BLaER1 treated with 17β-estradiol and CSF1 and Interleukin-3, amounts not matched to agents 10 nM and 100 nM (cell line): ENCODE data around the gene APPBP2.
A peak's percentile ranks its signal among the peaks of the same experiment; 100 is the strongest.

Experiments
- H3K27ac ChIP-seq, 11 experiments: shearing (Covaris generic); formaldehyde crosslinking; 2 replicates each; pipeline ENCODE4 v1.8.1; 2022
- H3K27me3 ChIP-seq, 11 experiments: shearing (Covaris generic); formaldehyde crosslinking; 2 replicates each; pipeline ENCODE4 v1.8.1; 2022
- H3K36me3 ChIP-seq, 11 experiments: shearing (Covaris generic); formaldehyde crosslinking; 2 replicates each; pipeline ENCODE4 v1.8.1; 2022
- H3K4me1 ChIP-seq, 10 experiments: shearing (Covaris generic); formaldehyde crosslinking; 2 replicates each; pipeline ENCODE4 v1.8.1; 2022
- H3K4me2 ChIP-seq, 11 experiments: shearing (Covaris generic); formaldehyde crosslinking; 2 replicates each; pipeline ENCODE4 v1.8.1; 2022
- H3K4me3 ChIP-seq, 10 experiments: shearing (Covaris generic); formaldehyde crosslinking; 2 replicates each; pipeline ENCODE4 v1.8.1; 2022
- H3K9ac ChIP-seq, 11 experiments: shearing (Covaris generic); formaldehyde crosslinking; 2 replicates each; pipeline ENCODE4 v1.8.1; 2022
- H3K9me3 ChIP-seq, 11 experiments: shearing (Covaris generic); formaldehyde crosslinking; replicated peaks in 1 of 11; 2 replicates each; pipeline ENCODE4 v1.8.1; 2022
- H4K20me1 ChIP-seq, 11 experiments: shearing (Covaris generic); formaldehyde crosslinking; 2 replicates each; pipeline ENCODE4 v1.8.1; 2022
- Cebpa-rat ChIP-seq, 11 experiments: shearing (Covaris generic); IDR thresholded peaks; 2 replicates each; pipeline ENCODE4 v1.8.1; 2022

Gene APPBP2

GRCh38 chr17:60514053-60514452, 12.0 kb downstream of the APPBP2 start:
- no peak for TF ChIP-seq Cebpa-rat (IDR thresholded peaks at IDR 0.05)
- no peaks in the 10 kb centered on the region for H3K9me3 ChIP-seq
- H3K4me2 ChIP-seq = no peak overlapping the region
- H3K9ac ChIP-seq = no peak overlapping the region
- no peaks in the 10 kb centered on the region; a peak in 1 of 20 replicates for H3K4me1 ChIP-seq
- H3K4me3 ChIP-seq = no peak overlapping the region
- peaks cover 34 to 99% (median 79%) of the 10 kb centered on the region in 11 experiments; a peak in 21 of 22 replicates for H4K20me1 ChIP-seq
- H3K27me3 ChIP-seq = no peaks in the 10 kb centered on the region
- peaks cover 52 to 98% (median 67%) of the 10 kb centered on the region in 11 experiments for H3K36me3 ChIP-seq
- no peak overlapping the region for H3K27ac ChIP-seq

DNA sequence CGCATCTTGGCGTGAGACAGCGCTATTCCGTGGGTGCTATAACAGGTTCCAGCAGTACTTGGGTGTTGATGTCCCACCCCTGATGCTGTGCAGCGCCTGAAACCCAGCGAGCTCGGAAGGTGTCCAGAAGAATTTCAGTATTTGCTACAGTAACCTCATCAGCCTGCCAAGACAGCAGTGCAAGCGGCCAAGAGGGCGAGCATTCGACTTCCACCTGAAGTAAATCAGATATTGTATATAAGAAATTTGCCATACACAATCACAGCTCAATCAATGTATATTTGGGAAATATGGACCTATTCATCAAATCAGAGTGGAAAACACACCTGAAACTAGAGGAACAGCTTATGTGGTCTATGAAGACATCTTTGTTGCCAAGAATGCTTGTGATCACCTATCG, 13.0 kb downstream of the APPBP2 start:
- no peaks in the 10 kb centered on the region for H3K27me3 ChIP-seq
- no peaks in the 10 kb centered on the region for H3K9me3 ChIP-seq
- no peaks in the 10 kb centered on the region; a peak in 1 of 20 replicates for H3K4me1 ChIP-seq
- no peak overlapping the region for H3K4me3 ChIP-seq
- peaks cover 26 to 99% (median 80%) of the 10 kb centered on the region in 11 experiments; a peak in 21 of 22 replicates for H4K20me1 ChIP-seq
- no peak overlapping the region for H3K9ac ChIP-seq
- no peak for TF ChIP-seq Cebpa-rat (IDR thresholded peaks at IDR 0.05)
- peaks cover 47 to 98% (median 60%) of the 10 kb centered on the region in 11 experiments for H3K36me3 ChIP-seq
- no peak overlapping the region for H3K4me2 ChIP-seq
- no peak overlapping the region for H3K27ac ChIP-seq

GRCh38 chr17:60510723-60511122, 15.3 kb downstream of the APPBP2 start:
- H3K9me3 ChIP-seq = no peaks in the 10 kb centered on the region
- H3K4me2 ChIP-seq = no peak overlapping the region
- peaks cover 41 to 80% (median 53%) of the 10 kb centered on the region in 11 experiments for H3K36me3 ChIP-seq
- no peak overlapping the region for H3K4me3 ChIP-seq
- no peak overlapping the region for H3K27ac ChIP-seq
- H3K9ac ChIP-seq = no peak overlapping the region
- H4K20me1 ChIP-seq = peaks cover 22 to 98% (median 74%) of the 10 kb centered on the region in 11 experiments; a peak in 21 of 22 replicates
- H3K27me3 ChIP-seq = no peaks in the 10 kb centered on the region
- peaks cover 0 to 21% (median 5%) of the 10 kb centered on the region in 10 experiments; a peak in 10 of 20 replicates for H3K4me1 ChIP-seq
- TF ChIP-seq Cebpa-rat (IDR thresholded peaks at IDR 0.05) = no peak

DNA sequence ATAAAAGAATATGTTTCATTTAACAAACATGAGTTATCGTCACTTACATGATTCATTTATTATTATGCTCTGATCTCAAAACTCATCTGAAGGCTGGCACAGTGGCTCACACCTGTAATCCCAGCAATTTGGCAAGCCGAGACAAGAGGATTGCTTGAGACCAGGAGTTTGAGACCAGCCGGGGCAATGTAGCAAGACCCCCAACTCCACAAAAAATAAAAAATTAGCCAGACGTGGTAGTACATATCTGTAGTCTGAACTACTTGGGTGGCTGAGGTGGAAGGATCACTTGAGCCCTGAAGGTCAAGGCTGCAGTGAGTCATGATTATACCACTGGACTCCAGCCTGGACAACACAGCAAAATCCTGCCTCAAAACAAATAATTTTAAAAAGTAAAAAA, 16.0 kb downstream of the APPBP2 start:
- Histone ChIP-seq H4K20me1 (peaks cover 24 to 98% (median 74%) of the 10 kb centered on the region in 11 experiments; a peak in 21 of 22 replicates), H3K4me3 (no peak overlapping the region), H3K4me1 (peaks cover 0 to 23% (median 5%) of the 10 kb centered on the region in 10 experiments; a peak in 10 of 20 replicates), H3K27ac (no peak overlapping the region), H3K4me2 (no peak overlapping the region), H3K9me3 (no peaks in the 10 kb centered on the region), H3K36me3 (peaks cover 41 to 74% (median 50%) of the 10 kb centered on the region in 11 experiments), H3K9ac (no peak overlapping the region), H3K27me3 (no peaks in the 10 kb centered on the region)
- no peak for TF ChIP-seq Cebpa-rat (IDR thresholded peaks at IDR 0.05)

DNA sequence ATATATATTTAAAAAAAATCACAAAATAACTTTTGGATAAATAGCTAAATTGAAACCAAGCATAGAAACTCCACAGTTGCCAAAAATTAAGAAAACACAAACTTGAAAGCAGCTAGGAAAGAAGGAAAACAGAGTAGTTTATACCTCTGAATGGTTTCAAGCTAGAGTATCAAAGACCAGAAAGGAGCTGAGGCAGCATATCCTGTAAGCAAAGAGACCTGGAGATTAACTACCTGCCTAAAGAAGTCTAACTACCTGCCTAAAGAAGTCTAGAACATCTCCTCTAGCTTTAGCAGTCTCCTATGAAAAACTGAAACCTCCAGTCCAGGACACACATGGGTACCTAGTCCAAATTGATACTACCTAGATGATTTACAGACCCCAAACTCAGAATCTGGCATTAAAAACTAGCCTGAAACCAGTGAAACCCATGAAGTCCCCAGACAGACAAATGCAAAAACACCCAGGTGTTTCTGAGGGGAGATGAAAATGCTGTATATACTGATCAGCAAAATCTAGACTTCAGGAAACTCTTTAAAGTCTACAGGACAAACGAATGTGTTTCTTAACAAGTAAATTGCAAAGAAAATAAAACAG, 17.6 kb downstream of the APPBP2 start:
- Histone ChIP-seq H3K4me2 (no peak overlapping the region), H3K4me1 (peaks cover 0 to 23% (median 5%) of the 10 kb centered on the region in 10 experiments; a peak in 10 of 20 replicates), H3K4me3 (no peak overlapping the region), H3K9ac (no peak overlapping the region), H3K27me3 (no peaks in the 10 kb centered on the region), H3K9me3 (no peaks in the 10 kb centered on the region; a peak in 1 of 22 replicates), H4K20me1 (peaks cover 26 to 98% (median 71%) of the 10 kb centered on the region in 11 experiments; a peak in 20 of 22 replicates), H3K36me3 (peaks cover 37 to 64% (median 43%) of the 10 kb centered on the region in 11 experiments), H3K27ac (no peak overlapping the region)
- no peak for TF ChIP-seq Cebpa-rat (IDR thresholded peaks at IDR 0.05)

- peaks cover 0 to 23% (median 5%) of the 10 kb centered on the region in 10 experiments; a peak in 10 of 20 replicates for H3K4me1 ChIP-seq
- no peaks in the 10 kb centered on the region for H3K27me3 ChIP-seq
Observed at GRCh38 chr17:60506312-60506711, 19.7 kb downstream of the APPBP2 start.

GRCh38 chr17:60502145-60502544, 23.9 kb downstream of the APPBP2 start:
- H3K4me1 ChIP-seq = peaks cover 0 to 17% (median 5%) of the 10 kb centered on the region in 10 experiments; a peak in 9 of 20 replicates
- H3K9me3 ChIP-seq = peaks cover 0 to under 1% (median 0%) of the 10 kb centered on the region in 11 experiments; a peak in 3 of 22 replicates
- no peaks in the 10 kb centered on the region for H3K27me3 ChIP-seq
- peaks cover 17 to 99% (median 58%) of the 10 kb centered on the region in 11 experiments; a peak in 19 of 22 replicates for H4K20me1 ChIP-seq
- no peak overlapping the region for H3K9ac ChIP-seq
- H3K4me3 ChIP-seq = no peak overlapping the region
- H3K4me2 ChIP-seq = no peak overlapping the region
- TF ChIP-seq Cebpa-rat (IDR thresholded peaks at IDR 0.05) = no peak
- peaks cover 52 to 69% (median 57%) of the 10 kb centered on the region in 11 experiments for H3K36me3 ChIP-seq
- no peak overlapping the region for H3K27ac ChIP-seq

More at GRCh38 chr17:60506312-60506711, 19.7 kb downstream of the APPBP2 start:
- Histone ChIP-seq H3K9me3 (no peaks in the 10 kb centered on the region; a peak in 1 of 22 replicates), H4K20me1 (peaks cover 21 to 100% (median 84%) of the 10 kb centered on the region in 11 experiments; a peak in 20 of 22 replicates), H3K4me3 (no peak overlapping the region), H3K9ac (no peak overlapping the region), H3K27ac (peak overlapping the region in 2 of 11 experiments; percentile 18 to 26; a peak in 1 of 22 replicates), H3K4me2 (peak overlapping the region in 4 of 11 experiments; percentile 4 to 82 (median 60); a peak in 7 of 22 replicates), H3K36me3 (peaks cover 29 to 64% (median 45%) of the 10 kb centered on the region in 11 experiments; a peak in 20 of 22 replicates)
- TF ChIP-seq Cebpa-rat (IDR thresholded peaks at IDR 0.05) = no peak

DNA sequence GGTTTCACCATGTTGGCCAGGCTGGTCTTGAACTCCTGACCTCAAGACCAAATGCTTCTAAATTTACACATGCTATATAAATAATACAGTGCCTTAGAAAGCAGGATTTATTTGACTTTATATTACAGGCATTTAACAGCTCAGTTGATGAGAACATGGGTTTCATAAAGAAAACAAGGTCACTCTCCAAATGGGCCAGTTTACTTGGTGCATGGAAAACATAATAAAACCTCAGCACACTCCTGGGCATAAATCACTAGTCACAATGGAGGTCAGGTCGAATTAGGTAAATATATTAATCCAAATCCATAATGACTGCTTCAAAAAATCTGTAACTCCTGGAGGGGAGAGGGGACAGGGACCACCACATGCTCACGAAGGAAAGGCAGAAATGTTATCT, 24.5 kb downstream of the APPBP2 start:
- no peak for TF ChIP-seq Cebpa-rat (IDR thresholded peaks at IDR 0.05)
- H3K4me1 ChIP-seq = peaks cover 0 to 11% (median 3%) of the 10 kb centered on the region in 10 experiments; a peak in 9 of 20 replicates
- H3K27me3 ChIP-seq = no peaks in the 10 kb centered on the region
- no peak overlapping the region for H3K4me3 ChIP-seq
- H3K36me3 ChIP-seq = peaks cover 58 to 75% (median 63%) of the 10 kb centered on the region in 11 experiments
- peaks cover 17 to 94% (median 54%) of the 10 kb centered on the region in 11 experiments; a peak in 19 of 22 replicates for H4K20me1 ChIP-seq
- H3K27ac ChIP-seq = no peak overlapping the region
- H3K9ac ChIP-seq = no peak overlapping the region
- H3K4me2 ChIP-seq = no peak overlapping the region
- H3K9me3 ChIP-seq = peaks cover 0 to 6% (median 5%) of the 10 kb centered on the region in 11 experiments; a peak in 9 of 22 replicates

DNA sequence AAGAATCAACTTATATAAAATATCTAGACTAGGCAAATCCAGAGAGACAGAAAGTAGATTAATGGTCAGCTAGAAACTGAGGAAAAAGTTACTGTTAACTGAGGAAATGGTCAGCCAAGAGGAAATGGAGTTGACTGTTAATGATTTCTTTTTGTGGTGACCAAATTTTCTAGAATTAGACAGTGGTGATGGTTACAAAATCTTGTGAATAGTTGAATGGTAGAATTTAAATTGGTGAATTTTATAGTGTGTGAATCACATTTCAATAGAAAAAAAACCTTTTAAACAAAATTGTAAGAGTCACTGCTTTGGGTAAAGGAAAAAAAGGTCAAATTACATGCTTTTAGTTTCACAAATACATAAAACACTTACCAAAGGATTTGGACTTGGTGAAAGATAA, 30.0 kb downstream of the APPBP2 start:
- no peak overlapping the region for H3K4me3 ChIP-seq
- peaks cover 91 to 100% (median 98%) of the 10 kb centered on the region in 11 experiments for H3K36me3 ChIP-seq
- H3K9me3 ChIP-seq = peaks cover 52 to 62% (median 56%) of the 10 kb centered on the region in 11 experiments
- H3K27me3 ChIP-seq = no peaks in the 10 kb centered on the region
- no peak overlapping the region for H3K27ac ChIP-seq
- no peaks in the 10 kb centered on the region for H3K4me1 ChIP-seq
- peaks cover 0 to 38% (median 8%) of the 10 kb centered on the region in 11 experiments; a peak in 14 of 22 replicates for H4K20me1 ChIP-seq
- H3K9ac ChIP-seq = no peak overlapping the region
- no peak for TF ChIP-seq Cebpa-rat (IDR thresholded peaks at IDR 0.05)
- no peak overlapping the region for H3K4me2 ChIP-seq
